ENCODE data around the gene RNPEPL1. TPM values are rescaled to one million over a fixed set of nuclear protein-coding genes. Genes with fewer than 3 reads are reported as not detected.

The RNPEPL1 gene
- total and polyA plus RNA-seq, 10 of the 15 experiments (the other 5 are each of a cell fraction or from before 2014, with no cell fraction given), result 0.24 to 49.5 (median 6.8) TPM

DNA sequence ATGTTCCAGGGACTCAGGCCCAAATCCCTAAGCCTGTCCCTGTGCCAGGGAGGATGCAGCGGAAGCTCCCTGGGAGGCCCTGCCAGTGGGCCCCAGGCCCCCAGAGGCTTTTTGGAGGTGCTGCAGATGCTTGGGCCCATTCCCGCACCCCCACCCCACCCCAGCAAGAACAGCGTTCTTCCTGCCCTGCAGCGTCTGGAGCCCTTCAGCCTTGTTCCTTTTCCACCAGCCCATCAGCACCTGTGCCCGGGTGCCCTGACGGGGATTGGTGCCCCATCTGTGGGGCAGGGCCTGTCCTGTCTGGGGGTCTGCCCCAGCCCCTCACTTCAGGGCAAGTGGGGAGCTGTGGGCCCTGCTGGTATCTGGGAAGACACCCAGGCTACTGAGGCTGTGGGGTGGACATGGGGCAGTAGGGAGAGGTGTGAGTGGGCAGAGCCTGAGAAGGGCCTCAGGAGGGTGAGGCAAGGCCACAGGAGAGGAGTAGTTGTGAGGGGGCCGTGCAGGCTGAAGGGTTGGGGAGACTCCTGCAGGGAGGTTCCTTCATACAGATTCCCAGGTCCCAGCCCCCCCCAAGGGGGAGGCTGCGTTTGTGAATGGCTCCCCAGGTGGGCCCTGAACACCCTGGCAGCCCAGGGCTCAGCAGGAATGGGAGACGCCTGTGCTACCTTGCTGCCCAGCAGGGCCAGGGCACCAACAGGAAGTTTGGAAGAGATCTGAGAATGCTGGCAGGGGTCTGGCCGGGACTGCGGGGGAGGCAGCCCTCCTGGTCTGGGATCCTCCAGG, 2.4 kb downstream of the RNPEPL1 start:
- Histone ChIP-seq H2AFZ (ENCODE audit: control insufficient read depth, low read depth, low read length) (no peak overlapping the region), H3K27ac (ENCODE audit: control insufficient read depth, insufficient read depth) (no peak overlapping the region), H3K9me3 (replicated peaks; ENCODE audit: control insufficient read depth, insufficient read depth, low read length) (no peaks in the 10 kb centered on the region), H3K79me2 (ENCODE audit: control insufficient read depth, insufficient read depth, low read length) (peaks cover 26% of the 10 kb centered on the region), H3K4me3 (no peak overlapping the region), H3K36me3 (ENCODE audit: control insufficient read depth in 2 of 2, insufficient read depth in 2 of 2, low read length in 1 of 2) (0 out of 4 replicates have a peak, but pooled peaks cover 0 to 1% of the 10 kb centered on the region in 2 experiments), H3K4me2 (ENCODE audit: control insufficient read depth, insufficient read depth) (peak overlapping the region; percentile 75; the same call in 1 of the 2 replicates), H4K20me1 (ENCODE audit: control insufficient read depth, insufficient read depth) (no peaks in the 10 kb centered on the region; the same call in 1 of the 2 replicates), H3K9ac (ENCODE audit: control insufficient read depth, insufficient read depth, low read length) (no peak overlapping the region), H3K27me3 (replicated peaks in 1 of 2; ENCODE audit: control insufficient read depth in 2 of 2, insufficient read depth in 2 of 2, low read length in 1 of 2) (no peaks in the 10 kb centered on the region), H3K4me1 (ENCODE audit: control insufficient read depth, insufficient read depth, low read length) (peaks cover 29% of the 10 kb centered on the region)
- TF ChIP-seq STAT1 (conservative IDR thresholded peaks at IDR 0.05), result no peak
- TF ChIP-seq DPF2 (IDR thresholded peaks at IDR 0.05), result no peak
- no peak for TF ChIP-seq MTA3 (IDR thresholded peaks at IDR 0.05; ENCODE audit: borderline replicate concordance, low read length)
- TF ChIP-seq MYC (IDR thresholded peaks at IDR 0.05; ENCODE audit: insufficient read depth, insufficient read length, insufficient replicate concordance, low read length, severe bottlenecking), result no peak
- TF ChIP-seq PKNOX1 (IDR thresholded peaks at IDR 0.05), result no peak
- TF ChIP-seq, protein P1, sequence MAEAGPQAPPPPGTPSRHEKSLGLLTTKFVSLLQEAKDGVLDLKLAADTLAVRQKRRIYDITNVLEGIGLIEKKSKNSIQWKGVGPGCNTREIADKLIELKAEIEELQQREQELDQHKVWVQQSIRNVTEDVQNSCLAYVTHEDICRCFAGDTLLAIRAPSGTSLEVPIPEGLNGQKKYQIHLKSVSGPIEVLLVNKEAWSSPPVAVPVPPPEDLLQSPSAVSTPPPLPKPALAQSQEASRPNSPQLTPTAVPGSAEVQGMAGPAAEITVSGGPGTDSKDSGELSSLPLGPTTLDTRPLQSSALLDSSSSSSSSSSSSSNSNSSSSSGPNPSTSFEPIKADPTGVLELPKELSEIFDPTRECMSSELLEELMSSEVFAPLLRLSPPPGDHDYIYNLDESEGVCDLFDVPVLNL (IDR thresholded peaks at IDR 0.05; ENCODE audit: low read depth, low read length), result no peak
- TF ChIP-seq, protein P2, sequence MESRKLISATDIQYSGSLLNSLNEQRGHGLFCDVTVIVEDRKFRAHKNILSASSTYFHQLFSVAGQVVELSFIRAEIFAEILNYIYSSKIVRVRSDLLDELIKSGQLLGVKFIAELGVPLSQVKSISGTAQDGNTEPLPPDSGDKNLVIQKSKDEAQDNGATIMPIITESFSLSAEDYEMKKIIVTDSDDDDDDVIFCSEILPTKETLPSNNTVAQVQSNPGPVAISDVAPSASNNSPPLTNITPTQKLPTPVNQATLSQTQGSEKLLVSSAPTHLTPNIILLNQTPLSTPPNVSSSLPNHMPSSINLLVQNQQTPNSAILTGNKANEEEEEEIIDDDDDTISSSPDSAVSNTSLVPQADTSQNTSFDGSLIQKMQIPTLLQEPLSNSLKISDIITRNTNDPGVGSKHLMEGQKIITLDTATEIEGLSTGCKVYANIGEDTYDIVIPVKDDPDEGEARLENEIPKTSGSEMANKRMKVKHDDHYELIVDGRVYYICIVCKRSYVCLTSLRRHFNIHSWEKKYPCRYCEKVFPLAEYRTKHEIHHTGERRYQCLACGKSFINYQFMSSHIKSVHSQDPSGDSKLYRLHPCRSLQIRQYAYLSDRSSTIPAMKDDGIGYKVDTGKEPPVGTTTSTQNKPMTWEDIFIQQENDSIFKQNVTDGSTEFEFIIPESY (IDR thresholded peaks at IDR 0.05), result no peak
- TF ChIP-seq, protein P3, sequence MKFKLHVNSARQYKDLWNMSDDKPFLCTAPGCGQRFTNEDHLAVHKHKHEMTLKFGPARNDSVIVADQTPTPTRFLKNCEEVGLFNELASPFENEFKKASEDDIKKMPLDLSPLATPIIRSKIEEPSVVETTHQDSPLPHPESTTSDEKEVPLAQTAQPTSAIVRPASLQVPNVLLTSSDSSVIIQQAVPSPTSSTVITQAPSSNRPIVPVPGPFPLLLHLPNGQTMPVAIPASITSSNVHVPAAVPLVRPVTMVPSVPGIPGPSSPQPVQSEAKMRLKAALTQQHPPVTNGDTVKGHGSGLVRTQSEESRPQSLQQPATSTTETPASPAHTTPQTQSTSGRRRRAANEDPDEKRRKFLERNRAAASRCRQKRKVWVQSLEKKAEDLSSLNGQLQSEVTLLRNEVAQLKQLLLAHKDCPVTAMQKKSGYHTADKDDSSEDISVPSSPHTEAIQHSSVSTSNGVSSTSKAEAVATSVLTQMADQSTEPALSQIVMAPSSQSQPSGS (IDR thresholded peaks at IDR 0.05; ENCODE audit: low read length), result no peak
- no peak for TF ChIP-seq CHD4 (IDR thresholded peaks at IDR 0.05)
- TF ChIP-seq, protein P4, sequence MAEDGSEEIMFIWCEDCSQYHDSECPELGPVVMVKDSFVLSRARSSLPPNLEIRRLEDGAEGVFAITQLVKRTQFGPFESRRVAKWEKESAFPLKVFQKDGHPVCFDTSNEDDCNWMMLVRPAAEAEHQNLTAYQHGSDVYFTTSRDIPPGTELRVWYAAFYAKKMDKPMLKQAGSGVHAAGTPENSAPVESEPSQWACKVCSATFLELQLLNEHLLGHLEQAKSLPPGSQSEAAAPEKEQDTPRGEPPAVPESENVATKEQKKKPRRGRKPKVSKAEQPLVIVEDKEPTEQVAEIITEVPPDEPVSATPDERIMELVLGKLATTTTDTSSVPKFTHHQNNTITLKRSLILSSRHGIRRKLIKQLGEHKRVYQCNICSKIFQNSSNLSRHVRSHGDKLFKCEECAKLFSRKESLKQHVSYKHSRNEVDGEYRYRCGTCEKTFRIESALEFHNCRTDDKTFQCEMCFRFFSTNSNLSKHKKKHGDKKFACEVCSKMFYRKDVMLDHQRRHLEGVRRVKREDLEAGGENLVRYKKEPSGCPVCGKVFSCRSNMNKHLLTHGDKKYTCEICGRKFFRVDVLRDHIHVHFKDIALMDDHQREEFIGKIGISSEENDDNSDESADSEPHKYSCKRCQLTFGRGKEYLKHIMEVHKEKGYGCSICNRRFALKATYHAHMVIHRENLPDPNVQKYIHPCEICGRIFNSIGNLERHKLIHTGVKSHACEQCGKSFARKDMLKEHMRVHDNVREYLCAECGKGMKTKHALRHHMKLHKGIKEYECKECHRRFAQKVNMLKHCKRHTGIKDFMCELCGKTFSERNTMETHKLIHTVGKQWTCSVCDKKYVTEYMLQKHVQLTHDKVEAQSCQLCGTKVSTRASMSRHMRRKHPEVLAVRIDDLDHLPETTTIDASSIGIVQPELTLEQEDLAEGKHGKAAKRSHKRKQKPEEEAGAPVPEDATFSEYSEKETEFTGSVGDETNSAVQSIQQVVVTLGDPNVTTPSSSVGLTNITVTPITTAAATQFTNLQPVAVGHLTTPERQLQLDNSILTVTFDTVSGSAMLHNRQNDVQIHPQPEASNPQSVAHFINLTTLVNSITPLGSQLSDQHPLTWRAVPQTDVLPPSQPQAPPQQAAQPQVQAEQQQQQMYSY (CRISPR knock-in tag; IDR thresholded peaks at IDR 0.05), result no peak
- no peak for TF ChIP-seq EP300 (IDR thresholded peaks at IDR 0.05; ENCODE audit: borderline replicate concordance in 1 of 2, control insufficient read depth in 1 of 2, low read depth in 2 of 2, low read length in 2 of 2)
- no peak for TF ChIP-seq MXI1 (IDR thresholded peaks at IDR 0.05; ENCODE audit: low read depth, low read length)
- ChIA-PET RAD21 (ENCODE audit: unreplicated experiment) (no interaction called here), SMC1A (ENCODE audit: uncharacterized antibody, unreplicated experiment) (no interaction called here), POLR2A (no interaction called here), CTCF (interaction anchor here (1.4 to 2.0 kb wide), 2 partner anchors 9 to 57 kb away, joined by 3 to 6 read pairs; no protein-coding TSS in a partner anchor)
- ATAC-seq, result no peak
- no peak for DNase-seq (ENCODE audit: low read depth, low spot score)
- WGBS (ENCODE audit: insufficient coverage, insufficient replicate concordance, low lambda C conversion rate, missing lambda C conversion rate), result 74% methylated on average over 10 of the region's 11 CpGs
- in situ Hi-C loops (cut with MboI) (no loop called here), intact Hi-C loops (cut with micrococcal nuclease; ENCODE audit: unreplicated experiment) (no loop called here)
- no peak for FAIRE-seq
- no TSS peak for BruUV-seq (replicated peaks)

Measured in GM12878 (cell line).